Common myeloid progenitor, CD34-positive (primary cell): ENCODE data around the gene PPM1H.
A peak's percentile ranks its signal among the peaks of the same experiment; 100 is the strongest.
"Not testable (repeated sequence)": the region's sequence is repeated elsewhere in the genome, so short reads cannot be mapped to it uniquely, and the experiment has no call there.

Source experiments
- CTCF ChIA-PET: fragments of 350-600 bp; sonication (Branson Sonifier 250); formaldehyde crosslinking; loops from one replicate; lab custom pipeline; 2021; ENCODE audit warnings: antibody characterized with exemption; lab: Charles Lee
- POLR2A ChIA-PET: fragments of 350-600 bp; sonication (Branson Sonifier 250); formaldehyde crosslinking; loops from one replicate; lab custom pipeline; 2021; ENCODE audit warnings: antibody characterized with exemption; lab: Charles Lee
- DNase-seq, 3 donors: peaks; one replicate each; pipeline versions ENCODE4 v3.0.0 to v3.0.0-alpha.2; 2013
- H3K27ac ChIP-seq, 2 experiments: 1 replicate in 1 of 2; 2 replicates in 1 of 2; pipeline ENCODE4 v1.7.0; 2013; ENCODE audit warnings: inconsistent platforms in 2 of 2, low read length in 2 of 2, mild to moderate bottlenecking in 2 of 2, low read depth in 1 of 2, moderate library complexity in 1 of 2; ENCODE audit not compliant: severe bottlenecking in 2 of 2, insufficient read depth in 1 of 2, poor library complexity in 1 of 2
- H3K27me3 ChIP-seq, 5 experiments: replicated peaks in 2 of 5; 1 replicate in 3 of 5; 2 replicates in 2 of 5; pipeline versions ENCODE4 v1.6.1 to v1.7.0; 2013; ENCODE audit warnings: low read length in 4 of 5, mild to moderate bottlenecking in 2 of 5, moderate library complexity in 2 of 5, inconsistent platforms in 1 of 5; ENCODE audit not compliant: insufficient read depth in 5 of 5, control insufficient read depth in 4 of 5
- H3K36me3 ChIP-seq, 4 experiments: 1 replicate in 2 of 4; 2 replicates in 2 of 4; pipeline versions ENCODE4 v1.6.1 to v1.7.0; 2013; ENCODE audit warnings: low read length in 3 of 4, control low read depth in 1 of 4, mild to moderate bottlenecking in 1 of 4; ENCODE audit not compliant: control insufficient read depth in 4 of 4, insufficient read depth in 4 of 4
- H3K4me1 ChIP-seq, 4 experiments: 1 replicate in 3 of 4; 2 replicates in 1 of 4; pipeline versions ENCODE4 v1.6.1 to v1.7.1; 2013; ENCODE audit warnings: low read length in 3 of 4, mild to moderate bottlenecking in 3 of 4, control low read depth in 1 of 4, inconsistent platforms in 1 of 4, moderate library complexity in 1 of 4; ENCODE audit not compliant: control insufficient read depth in 4 of 4, insufficient read depth in 4 of 4; ENCODE audit errors: control extremely low read depth in 1 of 4
- H3K4me3 ChIP-seq, 7 experiments: 1 replicate in 4 of 7; 2 replicates in 3 of 7; pipeline versions ENCODE4 v1.5.1 to v1.7.0; 2013; ENCODE audit warnings: mild to moderate bottlenecking in 7 of 7, low read length in 6 of 7, moderate library complexity in 6 of 7, inconsistent platforms in 2 of 7, low read depth in 2 of 7, control low read depth in 1 of 7; ENCODE audit not compliant: insufficient read depth in 4 of 7, control insufficient read depth in 1 of 7; ENCODE audit errors: extremely low read depth in 1 of 7
- H3K9me3 ChIP-seq, 5 experiments: 1 replicate in 4 of 5; 2 replicates in 1 of 5; pipeline versions ENCODE4 v1.6.1 to v1.7.1; 2013; ENCODE audit warnings: low read length in 4 of 5, mild to moderate bottlenecking in 2 of 5, inconsistent platforms in 1 of 5, low read depth in 1 of 5, moderate library complexity in 1 of 5; ENCODE audit not compliant: control insufficient read depth in 4 of 5, insufficient read depth in 2 of 5; ENCODE audit errors: control extremely low read depth in 1 of 5
- WGBS: methylation state at CpG from one replicate; pipeline ENCODE4 v1.1.5; 2013; ENCODE audit not compliant: insufficient coverage; 5-methylcytosine and 5-hydroxymethylcytosine counted together

PPM1H gene

DNA sequence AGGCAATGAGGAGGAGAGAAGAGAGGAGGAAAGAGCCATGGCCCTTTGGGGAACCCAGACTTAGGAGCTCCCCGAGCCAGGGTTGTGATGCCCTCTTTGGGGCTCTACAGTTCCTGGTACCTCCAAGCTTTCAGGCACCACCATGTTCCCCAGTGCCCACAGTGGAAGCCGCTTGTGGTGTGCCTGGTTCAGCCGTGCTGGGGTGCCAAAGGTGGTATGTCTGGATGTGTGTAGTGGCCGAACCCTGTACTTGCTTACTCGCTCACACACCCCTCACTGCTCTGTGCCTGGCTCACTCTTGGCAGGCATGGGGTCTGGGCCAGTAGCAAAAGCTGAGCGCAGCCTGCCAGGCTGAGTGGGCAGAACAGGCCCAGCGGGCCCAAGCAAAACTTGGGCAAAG lies 257.6 kb downstream of the PPM1H start:
- CTCF ChIA-PET = interaction anchor here (0.7 to 1.4 kb wide), 2 partner anchors 13 to 20 kb away, joined by 3 to 7 read pairs; no protein-coding TSS in a partner anchor
- POLR2A ChIA-PET = no interaction called here
- Histone ChIP-seq H3K27ac (no peak overlapping the region), H3K27me3 (no peaks in the 10 kb centered on the region), H3K4me1 (no peaks in the 10 kb centered on the region), H3K36me3 (peaks cover 2 to 31% (median 28%) of the 10 kb centered on the region in 4 experiments), H3K9me3 (peaks cover 0 to 22% (median 16%) of the 10 kb centered on the region in 5 experiments), H3K4me3 (no peak overlapping the region)
- 96% methylated on average over 5 of the region's 7 CpGs for WGBS
- DNase-seq = no peak

DNA sequence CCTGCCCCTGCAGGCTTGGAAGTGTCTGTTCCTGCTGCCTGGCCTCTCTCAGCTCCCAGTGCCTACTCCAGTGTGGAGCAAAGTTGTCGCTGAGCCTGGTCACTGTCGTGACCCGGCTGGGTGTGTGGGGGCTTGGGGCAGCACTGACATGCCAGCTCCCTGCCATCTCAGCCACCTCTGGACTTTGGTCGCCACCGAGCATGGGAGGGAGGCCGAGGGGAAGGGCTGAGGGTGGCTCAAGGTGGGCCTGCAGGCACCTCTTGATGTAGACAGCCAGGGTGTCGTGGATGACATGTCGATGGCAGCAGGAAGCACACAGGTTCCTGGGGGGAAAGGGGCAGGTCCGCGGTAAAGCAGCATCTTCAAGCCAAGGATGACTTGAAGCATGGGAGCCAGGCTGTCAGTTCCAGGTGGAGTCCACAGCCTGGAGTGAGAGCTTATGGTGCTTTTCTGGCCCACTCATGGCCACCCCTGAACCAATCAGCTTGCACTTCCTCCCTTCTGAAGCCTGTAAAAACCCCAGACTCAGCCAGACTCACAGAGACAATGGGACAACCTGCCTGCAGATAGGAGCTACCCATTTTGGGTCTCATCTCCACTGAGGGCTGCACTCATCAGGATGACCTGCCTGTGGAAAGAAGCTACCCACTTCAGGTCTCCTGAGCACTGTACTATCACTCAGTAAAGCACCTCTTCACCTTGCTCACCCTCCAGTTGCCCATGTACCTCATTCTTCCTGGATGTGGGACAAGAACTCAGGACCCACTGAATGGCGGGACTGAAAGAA lies 258.2 kb downstream of the PPM1H start:
- peaks cover 0 to 22% (median 16%) of the 10 kb centered on the region in 5 experiments for H3K9me3 ChIP-seq
- H3K27me3 ChIP-seq = no peaks in the 10 kb centered on the region
- CTCF ChIA-PET = interaction anchor here (0.7 to 2.1 kb wide), 2 partner anchors 10 to 20 kb away, joined by 3 to 7 read pairs; no protein-coding TSS in a partner anchor
- POLR2A ChIA-PET = no interaction called here
- H3K27ac ChIP-seq = no peak overlapping the region
- no peak overlapping the region for H3K4me3 ChIP-seq
- DNase-seq = peak in 1 of 3 donors; percentile 16
- WGBS = 97% methylated on average over 9 of the region's 11 CpGs
- H3K36me3 ChIP-seq = peaks cover 2 to 34% (median 28%) of the 10 kb centered on the region in 4 experiments
- H3K4me1 ChIP-seq = no peaks in the 10 kb centered on the region

DNA sequence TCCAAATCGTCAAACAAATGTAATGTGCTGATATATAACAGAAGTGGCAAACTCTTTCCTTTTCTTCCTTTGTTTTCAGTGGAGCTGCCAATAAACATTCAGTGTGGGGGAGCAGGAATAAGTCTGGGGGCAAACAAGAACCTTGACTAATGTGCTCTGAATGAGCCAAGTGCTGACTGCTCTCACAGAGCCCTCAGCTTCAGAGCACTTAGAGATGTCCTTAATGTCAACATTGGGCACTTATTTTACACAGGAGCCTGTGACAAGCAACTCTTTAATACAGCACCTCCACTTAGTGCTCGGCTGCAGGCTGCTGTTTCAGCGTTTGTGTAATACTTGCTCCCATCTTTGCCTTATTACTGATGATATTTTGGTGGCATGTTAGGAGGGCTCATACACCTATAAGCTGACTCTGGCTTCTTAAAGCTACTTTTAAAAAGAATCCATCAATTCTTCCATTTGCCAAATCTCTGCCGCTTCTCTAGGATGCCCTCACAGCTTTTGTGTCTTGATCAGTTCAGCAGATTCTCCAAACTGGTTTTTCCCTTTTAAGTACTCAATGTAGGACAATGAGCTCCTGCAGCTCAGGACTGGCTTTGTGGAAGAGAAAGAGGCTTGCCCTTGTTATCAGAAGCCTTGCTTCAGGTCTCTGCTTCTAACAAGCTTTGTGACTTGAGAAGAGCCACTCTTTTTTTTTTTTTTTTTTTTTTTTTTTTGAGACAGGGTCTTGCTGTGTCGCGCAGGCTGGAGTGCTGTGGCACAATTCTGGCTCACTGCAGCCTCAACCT lies 261.7 kb downstream of the PPM1H start:
- WGBS = 100% methylated on average over 1 of the region's 6 CpGs
- POLR2A ChIA-PET = no interaction called here
- H3K4me1 ChIP-seq = no peaks in the 10 kb centered on the region
- CTCF ChIA-PET = interaction anchor here (1.2 kb wide), 2 partner anchors 9 to 48 kb away, joined by 3 to 4 read pairs; no protein-coding TSS in a partner anchor
- no peaks in the 10 kb centered on the region for H3K27me3 ChIP-seq
- DNase-seq = no peak
- H3K36me3 ChIP-seq = peaks cover 2 to 37% (median 28%) of the 10 kb centered on the region in 4 experiments
- H3K4me3 ChIP-seq = no peak overlapping the region
- H3K9me3 ChIP-seq = peaks cover 0 to 22% (median 16%) of the 10 kb centered on the region in 5 experiments
- no peak overlapping the region for H3K27ac ChIP-seq

DNA sequence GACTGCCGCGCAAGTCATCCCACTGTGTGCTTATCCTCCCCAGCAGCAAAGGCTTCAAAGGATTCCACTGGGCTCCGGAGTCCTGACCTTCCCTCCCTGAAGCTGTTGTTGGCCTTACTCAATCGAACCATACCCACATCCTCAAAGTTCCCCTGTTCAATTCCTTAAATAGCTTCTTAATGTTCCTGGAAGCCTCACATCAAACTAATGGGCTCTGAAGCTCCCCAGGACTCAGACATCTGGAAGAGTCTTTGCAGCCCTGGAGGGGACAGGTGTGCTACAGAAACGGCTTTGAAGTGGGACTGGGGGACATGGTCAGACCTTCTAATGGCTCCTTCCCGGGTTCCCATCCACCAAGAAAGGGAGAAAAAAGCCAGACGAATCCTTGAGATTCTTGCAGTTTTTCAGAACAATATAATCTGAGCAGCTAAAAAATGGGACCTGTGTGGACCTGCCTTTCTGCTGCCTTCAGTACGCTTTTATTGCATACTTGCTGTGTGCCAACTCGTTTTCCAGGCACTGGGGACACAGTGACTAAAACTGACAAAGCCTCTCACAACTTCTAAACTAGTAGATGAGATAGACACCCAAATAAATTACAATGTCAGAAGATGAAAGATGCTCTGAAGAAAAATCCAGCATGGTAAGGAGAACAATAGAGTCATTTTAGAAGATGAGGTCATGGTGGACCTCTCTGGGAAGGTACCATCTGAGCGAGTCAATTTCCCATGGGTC lies 263.8 kb downstream of the PPM1H start:
- H3K27me3 ChIP-seq = no peaks in the 10 kb centered on the region
- H3K36me3 ChIP-seq = peaks cover 2 to 28% (median 18%) of the 10 kb centered on the region in 4 experiments
- no peak for DNase-seq
- H3K9me3 ChIP-seq = peaks cover 0 to 4% (median 1%) of the 10 kb centered on the region in 5 experiments
- H3K4me1 ChIP-seq = no peaks in the 10 kb centered on the region
- 98% methylated on average over 8 of the region's 10 CpGs for WGBS
- H3K27ac ChIP-seq = no peak overlapping the region
- H3K4me3 ChIP-seq = no peak overlapping the region
- POLR2A ChIA-PET = no interaction called here
- CTCF ChIA-PET = interaction anchor here (1.2 kb wide), 1 partner anchor 10 kb away, joined by 3 read pairs; no protein-coding TSS in a partner anchor

DNA sequence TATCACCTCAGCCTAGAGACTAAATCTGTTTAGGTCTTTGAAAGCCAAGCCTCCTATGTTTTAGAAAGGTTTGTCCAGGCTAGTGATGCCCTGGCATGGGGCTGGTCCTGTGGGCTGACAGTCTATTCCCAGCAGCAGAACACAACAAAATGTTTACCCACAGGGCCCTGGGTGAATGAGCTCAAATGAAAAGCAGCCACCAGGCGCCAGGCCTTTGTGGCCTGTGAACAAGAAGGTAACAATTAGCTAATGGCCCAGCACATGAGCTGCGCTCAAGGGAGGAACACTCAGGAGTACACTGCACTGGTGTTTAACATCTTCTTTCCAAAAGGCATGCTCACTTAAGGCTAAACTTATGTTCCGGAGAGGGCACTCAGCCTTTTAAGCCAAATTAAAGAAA lies 266.2 kb downstream of the PPM1H start:
- DNase-seq = no peak
- H3K4me1 ChIP-seq = no peaks in the 10 kb centered on the region
- no peaks in the 10 kb centered on the region for H3K9me3 ChIP-seq
- WGBS = 97% methylated on average over 3 of the region's 3 CpGs
- peaks cover 0 to 23% (median 5%) of the 10 kb centered on the region in 4 experiments for H3K36me3 ChIP-seq
- POLR2A ChIA-PET = no interaction called here
- H3K4me3 ChIP-seq = no peak overlapping the region
- H3K27me3 ChIP-seq = no peaks in the 10 kb centered on the region
- no peak overlapping the region for H3K27ac ChIP-seq
- CTCF ChIA-PET = interaction anchor here (0.6 to 1.5 kb wide), 2 partner anchors 20 to 30 kb away, joined by 3 read pairs; no protein-coding TSS in a partner anchor

DNA sequence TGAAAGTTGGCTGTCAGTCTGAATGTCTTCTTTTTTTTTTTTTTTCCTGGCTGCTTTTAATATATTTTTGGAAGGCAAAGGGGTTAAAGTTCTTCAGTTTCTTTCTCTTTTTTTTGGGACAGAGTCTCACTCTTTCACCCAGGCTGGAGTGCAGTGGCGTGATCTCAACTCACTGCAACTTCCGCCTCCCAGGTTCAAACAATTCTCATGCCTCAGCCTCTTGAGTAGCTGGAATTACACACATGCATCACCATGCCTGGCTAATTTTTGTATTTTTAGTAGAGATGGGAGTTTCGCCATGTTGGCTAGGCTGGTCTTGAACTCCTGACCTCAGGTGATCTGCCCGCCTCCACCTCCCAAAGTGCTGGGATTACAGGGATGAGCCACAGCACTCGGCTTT lies 270.0 kb downstream of the PPM1H start:
- POLR2A ChIA-PET = interaction anchor here (0.6 kb wide), 1 partner anchor 173 kb away, joined by 3 read pairs; no protein-coding TSS in a partner anchor
- peaks cover 2 to 19% (median 6%) of the 10 kb centered on the region in 4 experiments for H3K36me3 ChIP-seq
- CTCF ChIA-PET = interaction anchor here (0.9 kb wide), 1 partner anchor 8 kb away, joined by 4 read pairs; no protein-coding TSS in a partner anchor
- 100% methylated on average over 2 of the region's 5 CpGs for WGBS
- H3K4me1 ChIP-seq, H3K4me3 ChIP-seq, H3K27ac ChIP-seq, DNase-seq, H3K9me3 ChIP-seq, H3K27me3 ChIP-seq: not testable (repeated sequence)
